ENCODE results near the gene U2AF1L4. TPM values are rescaled to one million over a fixed set of nuclear protein-coding genes. Genes with fewer than 3 reads are reported as not detected.

Gene U2AF1L4
- total and polyA plus RNA-seq, 2 of the 4 experiments (the other 2 are of a cell fraction): 6.1 to 15.0 TPM

DNA sequence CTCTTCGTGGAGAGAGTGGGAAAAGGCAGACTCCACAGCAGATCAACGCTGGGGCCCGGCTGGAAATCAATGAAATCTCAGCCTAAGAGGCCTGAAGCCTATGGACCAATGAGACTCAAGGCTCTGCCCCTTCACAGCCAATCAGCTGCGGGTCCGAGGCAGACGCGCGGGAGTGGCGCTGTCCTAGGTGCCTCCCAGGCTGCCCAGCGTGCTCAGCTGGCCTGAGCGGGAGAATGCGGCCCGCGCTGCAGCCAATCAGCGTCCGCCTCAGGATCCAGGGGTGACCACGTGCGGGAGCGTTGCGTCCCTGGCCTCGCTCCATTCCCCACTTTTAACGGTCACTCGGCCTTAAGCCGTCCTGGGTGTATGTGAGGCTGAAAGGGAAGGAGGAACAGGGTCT, 41.0 kb downstream of the U2AF1L4 start, which contains the start of gene ZBTB32:
TSS of gene ZBTB32 (plus strand) at position 341 of the 400 bp plus-strand sequence. CDS start 10,069 bp downstream, outside the sequence.
- H3K4me3 ChIP-seq (ENCODE audit: insufficient read depth, low read depth, low read length): no peak within 1 kb of the TSS
- no peak within 1 kb of the TSS for H3K14ac ChIP-seq (replicated peaks; ENCODE audit: low read depth, low read length)
- H2AFZ ChIP-seq (replicated peaks; ENCODE audit: low read length, poor library complexity): peak within 1 kb of the TSS; percentile 58
- H3K27me3 ChIP-seq (ENCODE audit: control insufficient read depth, insufficient read depth, low read length): no peaks in the 10 kb centered on the region
- DNase-seq (peak; percentile 61), ATAC-seq (ENCODE audit: low read depth) (peak; percentile 48)
- in situ Hi-C loops (cut with MboI; ENCODE audit: low sequenced_read_pairs): no loop called here
- no peak within 1 kb of the TSS for H3K4ac ChIP-seq (ENCODE audit: low read depth, low read length)
- no peak within 1 kb of the TSS for H3K9ac ChIP-seq (ENCODE audit: low read depth, low read length)
- no peak within 1 kb of the TSS for H2BK5ac ChIP-seq (ENCODE audit: low read depth, low read length, poor library complexity, severe bottlenecking)
- no peaks in the 10 kb centered on the region for H3K79me1 ChIP-seq (ENCODE audit: low read depth in 1 of 2, low read length in 2 of 2)
- POLR2A ChIA-PET (ENCODE audit: unreplicated experiment): no interaction called here
- H2BK20ac ChIP-seq (ENCODE audit: low read depth, low read length): no peak within 1 kb of the TSS
- no peak within 1 kb of the TSS for H2BK120ac ChIP-seq (ENCODE audit: low read depth, low read length)
- H3K9me3 ChIP-seq (ENCODE audit: control insufficient read depth, insufficient read depth, low read length): no peaks in the 10 kb centered on the region
- no peak within 1 kb of the TSS for H3K4me2 ChIP-seq (ENCODE audit: low read depth, low read length)
- no peak within 1 kb of the TSS for H3K56ac ChIP-seq (ENCODE audit: extremely low read depth, insufficient read depth, low read length)
- no peak within 1 kb of the TSS for H4K5ac ChIP-seq (ENCODE audit: low read depth, low read length)
- no peak within 1 kb of the TSS for H3K23ac ChIP-seq (ENCODE audit: low read depth, low read length)
- H2BK15ac ChIP-seq (ENCODE audit: low read depth, low read length): no peak within 1 kb of the TSS
- no peak within 1 kb of the TSS for H3K27ac ChIP-seq (ENCODE audit: insufficient read depth, low read length)
- intact Hi-C loops (cut with micrococcal nuclease): loop anchor here (5.0 kb wide), 1 partner anchor 157 kb away; the partner anchor contains the start of gene TMEM147
- no peak within 1 kb of the TSS for H4K8ac ChIP-seq (ENCODE audit: low read depth in 2 of 2, low read length in 2 of 2)
- H3K18ac ChIP-seq (ENCODE audit: low read depth, low read length): no peak within 1 kb of the TSS
- no peak within 1 kb of the TSS for H2AK5ac ChIP-seq (ENCODE audit: low read depth, low read length)
- no peaks in the 10 kb centered on the region for H3K9me1 ChIP-seq (ENCODE audit: insufficient read depth, low read length)
- no TSS peak for BruUV-seq (replicated peaks)
- H3K36me3 ChIP-seq (ENCODE audit: control insufficient read depth, insufficient read depth, low read length): no peaks in the 10 kb centered on the region
- H3K4me1 ChIP-seq (ENCODE audit: control insufficient read depth, insufficient read depth, low read length): no peaks in the 10 kb centered on the region
- no peak within 1 kb of the TSS for H2AK9ac ChIP-seq (replicated peaks; ENCODE audit: low read depth, low read length, poor library complexity)
- dilution Hi-C loops (cut with HindIII; ENCODE audit: low sequenced_read_pairs, unreplicated experiment): no loop called here
- TF ChIP-seq MXI1 (IDR thresholded peaks at IDR 0.05; ENCODE audit: borderline replicate concordance, low read depth, low read length) (peak; percentile 60; the same call in 1 of the 2 replicates), RAD21 (IDR thresholded peaks at IDR 0.05; ENCODE audit: low read length) (no peak), RFX5 (IDR thresholded peaks at IDR 0.05; ENCODE audit: low read depth, low read length) (0 out of 2 replicates have a peak, but pooled peaks have one; percentile 10), NFE2L2 (IDR thresholded peaks at IDR 0.05; ENCODE audit: low read depth, low read length) (no peak), CEBPB (IDR thresholded peaks at IDR 0.05; ENCODE audit: low read depth, low read length) (no peak), USF2 (IDR thresholded peaks at IDR 0.05; ENCODE audit: low read depth, low read length) (0 out of 2 replicates have a peak, but pooled peaks have one; percentile 10), SMC3 (IDR thresholded peaks at IDR 0.05; ENCODE audit: low read depth, low read length) (no peak), MAZ (IDR thresholded peaks at IDR 0.05; ENCODE audit: borderline replicate concordance, low read depth, low read length) (no peak)
- TF ChIP-seq, protein P1, sequence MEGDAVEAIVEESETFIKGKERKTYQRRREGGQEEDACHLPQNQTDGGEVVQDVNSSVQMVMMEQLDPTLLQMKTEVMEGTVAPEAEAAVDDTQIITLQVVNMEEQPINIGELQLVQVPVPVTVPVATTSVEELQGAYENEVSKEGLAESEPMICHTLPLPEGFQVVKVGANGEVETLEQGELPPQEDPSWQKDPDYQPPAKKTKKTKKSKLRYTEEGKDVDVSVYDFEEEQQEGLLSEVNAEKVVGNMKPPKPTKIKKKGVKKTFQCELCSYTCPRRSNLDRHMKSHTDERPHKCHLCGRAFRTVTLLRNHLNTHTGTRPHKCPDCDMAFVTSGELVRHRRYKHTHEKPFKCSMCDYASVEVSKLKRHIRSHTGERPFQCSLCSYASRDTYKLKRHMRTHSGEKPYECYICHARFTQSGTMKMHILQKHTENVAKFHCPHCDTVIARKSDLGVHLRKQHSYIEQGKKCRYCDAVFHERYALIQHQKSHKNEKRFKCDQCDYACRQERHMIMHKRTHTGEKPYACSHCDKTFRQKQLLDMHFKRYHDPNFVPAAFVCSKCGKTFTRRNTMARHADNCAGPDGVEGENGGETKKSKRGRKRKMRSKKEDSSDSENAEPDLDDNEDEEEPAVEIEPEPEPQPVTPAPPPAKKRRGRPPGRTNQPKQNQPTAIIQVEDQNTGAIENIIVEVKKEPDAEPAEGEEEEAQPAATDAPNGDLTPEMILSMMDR (conservative IDR thresholded peaks at IDR 0.05; ENCODE audit: low read depth, low read length): no peak
- TF ChIP-seq, protein P2, sequence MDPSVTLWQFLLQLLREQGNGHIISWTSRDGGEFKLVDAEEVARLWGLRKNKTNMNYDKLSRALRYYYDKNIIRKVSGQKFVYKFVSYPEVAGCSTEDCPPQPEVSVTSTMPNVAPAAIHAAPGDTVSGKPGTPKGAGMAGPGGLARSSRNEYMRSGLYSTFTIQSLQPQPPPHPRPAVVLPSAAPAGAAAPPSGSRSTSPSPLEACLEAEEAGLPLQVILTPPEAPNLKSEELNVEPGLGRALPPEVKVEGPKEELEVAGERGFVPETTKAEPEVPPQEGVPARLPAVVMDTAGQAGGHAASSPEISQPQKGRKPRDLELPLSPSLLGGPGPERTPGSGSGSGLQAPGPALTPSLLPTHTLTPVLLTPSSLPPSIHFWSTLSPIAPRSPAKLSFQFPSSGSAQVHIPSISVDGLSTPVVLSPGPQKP (IDR thresholded peaks at IDR 0.05; ENCODE audit: borderline replicate concordance, low read depth, low read length): no peak
- CTCF ChIA-PET: no interaction called here
- 12% methylated on average over 6 of the region's 24 CpGs; no CpG with 5 or more reads in 1 of the 2 experiments for WGBS, 2 experiments (ENCODE audit: extremely low coverage in 2 of 2, insufficient read length in 1 of 2)
- no peak within 1 kb of the TSS for H4K91ac ChIP-seq (ENCODE audit: insufficient read depth, low read depth, low read length)
- no peaks in the 10 kb centered on the region for H4K20me1 ChIP-seq (ENCODE audit: insufficient read depth, low read length)
